GM19463 (cell line): Measurements from ENCODE around the gene KCTD3.

Source experiments
- ATAC-seq: cut with Tn5 transposase; IDR thresholded peaks from one replicate; pipeline ENCODE4 v1.9.1; 2021; ENCODE audit warnings: mild to moderate bottlenecking, moderate library complexity; ENCODE audit not compliant: unreplicated experiment

Gene KCTD3

DNA sequence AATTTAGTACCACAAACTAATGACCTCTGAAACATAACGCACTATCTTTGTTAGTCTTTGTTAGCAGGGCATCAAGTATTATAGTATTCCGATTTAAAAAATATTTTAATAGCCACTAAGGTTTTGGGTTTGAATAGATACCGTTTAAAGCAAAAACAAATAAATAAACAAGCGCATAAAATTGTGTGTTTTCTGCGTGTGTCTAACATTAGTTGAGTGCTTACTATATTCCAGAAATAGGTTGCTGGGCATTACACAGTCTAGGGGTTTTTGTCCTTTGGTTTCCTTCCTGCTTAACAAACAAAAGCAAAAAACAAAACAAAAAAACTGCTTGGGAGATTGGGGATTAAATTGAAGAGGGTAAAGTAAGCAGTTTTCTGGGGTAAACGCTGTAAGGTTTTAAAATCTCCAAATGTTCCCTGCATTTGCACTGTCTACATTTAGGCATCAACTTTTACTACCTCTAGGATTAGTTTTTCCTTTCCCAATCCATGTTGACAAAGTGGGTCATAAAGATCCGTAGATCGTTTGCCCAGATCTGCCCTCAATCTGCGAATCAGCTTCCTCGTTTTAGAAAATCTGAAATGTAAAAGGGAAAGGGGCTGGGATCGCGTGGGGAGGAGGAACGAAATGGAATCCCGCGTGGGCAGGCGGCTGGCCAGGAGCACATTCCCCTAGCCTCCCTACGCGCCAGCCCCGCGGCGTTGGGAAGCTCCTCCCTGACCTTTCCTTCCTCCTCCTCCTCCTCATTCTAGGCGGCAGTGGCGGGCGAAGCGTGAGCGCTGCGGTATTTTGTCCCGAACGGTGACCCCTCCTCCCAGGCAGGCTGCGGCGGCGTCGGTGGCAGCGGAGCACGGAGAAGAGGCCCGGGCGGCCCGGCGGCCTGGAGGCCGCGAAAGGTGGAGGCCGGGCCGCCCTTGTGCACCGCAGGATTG is at the start of gene KCTD3:
Gene KCTD3, plus strand, starts transcription at position 749 of the 935 bp plus-strand sequence. CDS start 382 bp downstream, outside the sequence.
- peak; percentile 65 for ATAC-seq

- no peak for ATAC-seq
Measured at GRCh38 chr1:215517441-215517891, 49.6 kb upstream of the KCTD3 start.

DNA sequence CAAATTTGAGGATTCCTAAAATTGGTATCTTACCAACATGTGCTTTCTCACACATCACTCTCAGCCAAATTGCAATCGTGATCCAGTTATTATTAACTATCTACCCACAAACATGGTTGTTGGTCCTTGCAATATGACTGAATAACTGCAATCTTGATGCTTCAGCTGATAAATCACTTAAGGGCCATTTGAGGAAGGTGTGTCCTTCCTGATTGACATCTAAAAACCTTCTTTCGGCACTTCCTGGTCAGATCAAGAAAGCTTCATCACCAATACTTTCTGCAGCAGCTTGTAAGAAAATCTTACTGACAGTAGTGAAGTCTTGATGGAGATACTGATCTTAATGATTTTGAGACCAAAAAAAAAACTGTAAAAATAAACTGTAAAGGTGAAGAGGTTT is 48.5 kb upstream of the KCTD3 start:
- ATAC-seq: no peak

- no peak for ATAC-seq
Measured at GRCh38 chr1:215521279-215521678, 45.8 kb upstream of the KCTD3 start.

DNA sequence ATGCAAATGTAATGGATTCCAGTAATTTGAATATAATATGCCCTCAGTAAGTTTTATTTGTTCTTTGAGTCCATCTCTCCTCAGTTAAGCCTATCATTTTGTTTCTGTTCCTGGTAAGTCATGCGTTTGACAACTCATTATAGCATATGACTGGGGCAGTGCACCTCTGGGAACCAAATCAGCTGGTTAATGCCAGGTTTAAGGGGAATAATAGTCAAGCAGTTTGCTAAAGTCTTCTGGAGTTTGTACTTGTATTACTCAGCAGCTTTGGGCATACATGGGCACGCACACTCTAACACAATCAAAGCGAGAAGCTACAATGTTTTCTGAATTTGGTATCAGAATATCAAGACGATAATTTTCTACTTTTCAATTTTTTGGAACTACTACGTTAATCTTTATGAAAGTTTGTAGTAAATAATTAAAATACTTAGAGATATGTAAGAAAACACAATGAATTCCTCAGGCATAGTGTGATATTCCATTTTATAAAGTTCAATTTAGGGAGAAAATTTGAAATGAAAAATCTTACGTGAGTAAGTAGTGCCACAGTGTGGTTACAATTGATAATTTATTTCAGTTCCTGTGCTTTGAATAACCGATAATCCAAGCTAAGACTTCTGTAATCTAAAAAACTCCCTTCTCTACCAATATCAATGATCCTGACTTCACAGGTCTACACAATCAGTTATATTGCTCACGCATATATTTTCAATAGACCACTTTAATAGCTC is 43.8 kb upstream of the KCTD3 start:
- ATAC-seq: no peak

- ATAC-seq: no peak
Measured at GRCh38 chr1:215523906-215524305, 43.2 kb upstream of the KCTD3 start.

GRCh38 chr1:215526147-215526845 is 40.8 kb upstream of the KCTD3 start:
- no peak for ATAC-seq

DNA sequence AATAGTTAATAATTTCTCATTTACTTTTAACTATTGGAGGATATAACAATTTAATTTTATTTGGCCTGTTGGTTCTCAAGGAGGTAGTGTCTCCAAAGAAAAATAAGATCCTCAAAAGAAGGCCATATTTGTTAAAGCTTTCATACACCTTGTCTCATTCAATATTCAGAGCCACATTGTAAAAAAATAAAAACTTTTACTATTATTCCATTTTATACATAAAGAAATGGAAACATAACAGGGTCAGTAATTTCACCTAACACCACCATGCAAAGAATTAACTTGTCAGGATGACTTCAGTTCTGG is 40.3 kb upstream of the KCTD3 start:
- ATAC-seq: no peak

DNA sequence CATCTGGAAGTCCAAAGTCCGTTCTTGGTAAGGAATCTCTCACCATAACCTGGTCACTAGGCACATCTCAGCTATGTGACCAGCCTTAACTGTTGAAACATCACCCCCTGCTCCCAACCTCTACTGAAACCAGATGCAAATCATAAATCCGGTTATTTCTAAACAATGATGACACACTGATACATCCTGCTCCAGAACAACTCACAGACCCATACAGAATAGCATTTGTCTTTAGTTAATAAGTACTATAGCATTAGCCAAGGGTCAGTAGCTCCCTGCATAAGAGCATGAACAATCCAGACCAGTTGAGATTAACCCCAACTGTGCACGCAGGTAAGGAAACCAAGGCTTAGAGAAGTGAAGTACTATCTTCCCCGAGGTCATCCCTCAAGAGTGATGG is 38.0 kb upstream of the KCTD3 start:
- ATAC-seq: peak; percentile 73

DNA sequence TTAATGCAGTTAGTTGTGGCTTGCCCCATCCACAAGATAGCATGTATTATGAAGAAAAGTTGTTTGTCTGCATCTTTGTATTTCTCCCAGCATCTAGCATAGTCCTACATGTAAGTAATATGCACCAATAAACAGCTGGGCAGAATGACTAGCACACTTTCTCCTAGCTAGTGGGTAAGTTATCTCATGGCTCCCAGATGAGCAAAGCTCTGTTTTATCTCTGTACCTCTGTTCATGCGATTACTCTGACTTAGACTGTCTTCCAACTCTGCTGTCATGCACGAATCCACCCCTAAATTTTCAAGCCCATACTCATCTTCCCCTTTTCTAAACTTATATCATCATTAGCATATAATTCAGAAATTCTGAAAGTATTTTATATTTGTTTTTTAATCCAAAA is 37.5 kb upstream of the KCTD3 start:
- no peak for ATAC-seq

GRCh38 chr1:215530401-215530984 is 36.6 kb upstream of the KCTD3 start:
- no peak for ATAC-seq

- ATAC-seq: no peak
Measured at GRCh38 chr1:215539803-215540570, 27.1 kb upstream of the KCTD3 start.

- no peak for ATAC-seq
Measured at GRCh38 chr1:215542301-215542700, 24.8 kb upstream of the KCTD3 start.

- ATAC-seq: peak; percentile 92
Measured at GRCh38 chr1:215543191-215543606, 23.9 kb upstream of the KCTD3 start.

DNA sequence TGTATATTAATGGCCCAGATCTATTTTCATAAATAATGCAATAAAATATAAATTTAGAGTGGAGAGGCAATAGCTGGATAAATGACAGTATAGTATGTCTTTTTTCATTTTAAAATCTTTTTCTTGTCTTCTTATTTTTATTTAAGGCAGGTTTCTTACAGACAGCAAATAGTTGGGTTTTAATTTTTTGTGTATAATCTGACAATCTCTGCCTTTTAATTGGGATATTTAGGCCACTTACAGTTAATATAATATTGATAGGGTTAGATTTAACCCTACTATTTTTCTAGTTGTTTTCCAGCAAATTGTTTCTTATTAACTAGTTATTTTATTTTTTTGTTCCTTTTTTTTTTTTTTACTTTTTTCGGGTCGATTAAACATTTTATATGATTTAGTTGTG is 23.3 kb upstream of the KCTD3 start:
- ATAC-seq: no peak

GRCh38 chr1:215544566-215544965 is 22.5 kb upstream of the KCTD3 start:
- no peak for ATAC-seq

- no peak for ATAC-seq
Measured at GRCh38 chr1:215545096-215545495, 22.0 kb upstream of the KCTD3 start.

GRCh38 chr1:215547011-215547410 is 20.1 kb upstream of the KCTD3 start:
- ATAC-seq: no peak

GRCh38 chr1:215551806-215552205 is 15.3 kb upstream of the KCTD3 start:
- no peak for ATAC-seq

DNA sequence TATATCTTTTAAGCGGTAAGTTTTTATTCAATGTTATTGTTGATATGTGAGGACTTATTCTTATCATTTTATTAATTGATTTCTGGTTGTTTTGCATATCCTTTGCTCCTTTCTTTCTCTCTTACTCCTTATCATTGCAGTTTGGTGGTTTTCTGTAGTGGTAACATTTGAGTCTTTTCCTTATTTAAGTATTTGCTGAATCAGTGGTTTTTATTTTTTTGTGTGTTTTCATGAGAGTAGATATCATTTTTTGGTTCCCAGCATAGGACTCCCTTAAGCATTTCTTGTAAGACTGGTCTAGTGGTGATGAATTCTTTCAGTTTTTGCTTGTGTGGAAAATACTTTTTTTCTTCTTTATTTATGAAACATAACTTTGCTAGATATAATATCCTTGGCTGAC is 12.2 kb upstream of the KCTD3 start:
- no peak for ATAC-seq
